ENCODE measurements around the gene TEKT5.

DNA sequence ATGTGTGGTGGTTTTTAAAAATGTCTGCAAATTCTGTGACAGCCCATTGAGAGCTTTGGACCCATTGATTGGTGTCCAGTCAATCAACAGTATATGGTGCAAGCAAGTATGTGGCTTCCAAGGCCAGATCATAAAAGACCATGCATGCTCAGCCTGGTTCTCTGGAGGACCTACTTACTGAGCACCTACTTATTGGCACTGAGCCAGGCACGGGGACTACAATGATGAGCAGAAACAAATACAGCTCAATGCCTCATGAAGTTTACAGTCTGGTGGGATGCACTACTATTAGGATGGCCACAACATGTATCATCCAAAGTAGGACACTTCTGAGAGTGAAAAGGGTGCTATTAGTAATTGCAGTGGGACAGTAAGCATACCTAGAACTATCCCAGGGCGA lies 107.1 kb downstream of the TEKT5 start:
- TF ChIP-seq EZH2 (IDR thresholded peaks at IDR 0.05; ENCODE audit: insufficient read depth, poor library complexity, severe bottlenecking) (no peak), EZH2phosphoT487 (IDR thresholded peaks at IDR 0.05; ENCODE audit: insufficient read depth, low read depth) (no peak)
